Breast epithelium (tissue), 4 donors: Measurements from ENCODE around the gene TBC1D2B. TPM values are rescaled to one million over a fixed set of nuclear protein-coding genes. Genes with fewer than 3 reads are reported as not detected.
A peak's percentile ranks its signal among the peaks of the same experiment; 100 is the strongest.

Experiments used
- DNase-seq, 2 donors: peaks; one replicate each; pipeline ENCODE4 v3.0.0-alpha.2; 2019; ENCODE audit warnings: low spot score in 2 of 2
- H3K27ac ChIP-seq, 2 donors: fragments of 200-600 bp; sonication (generic) in 1 of 2; one replicate each; pipeline ENCODE4 v1.5.1; 2016 to 2019; ENCODE audit warnings: mild to moderate bottlenecking in 1 of 2
- H3K27me3 ChIP-seq, 2 donors: fragments of 200-600 bp; sonication (generic) in 1 of 2; one replicate each; pipeline versions ENCODE4 v1.5.1 to v1.6.0; 2017 to 2019; ENCODE audit warnings: control low read depth in 1 of 2, mild to moderate bottlenecking in 1 of 2
- H3K36me3 ChIP-seq: fragments of 200-600 bp; one replicate; pipeline ENCODE4 v1.5.1; 2019
- H3K4me1 ChIP-seq, 2 donors: fragments of 200-600 bp; sonication (generic); one replicate each; pipeline ENCODE4 v1.5.1; 2016 to 2019; ENCODE audit warnings: control low read depth in 1 of 2
- H3K4me3 ChIP-seq, 3 donors: fragments of 200-600 bp; sonication (generic); 1 replicate in 2 of 3; 2 replicates in 1 of 3; pipeline ENCODE4 v1.5.1; 2016 to 2019; ENCODE audit warnings: mild to moderate bottlenecking in 3 of 3, moderate library complexity in 2 of 3
- H3K9me3 ChIP-seq, 2 donors: fragments of 200-600 bp; sonication (generic) in 1 of 2; one replicate each; pipeline ENCODE4 v1.5.1; 2016 to 2019; ENCODE audit warnings: control low read depth in 1 of 2
- POLR2A ChIP-seq: fragments of 450-650 bp; IDR thresholded peaks from one replicate; pipeline ENCODE4 v1.6.1; 2016; ENCODE audit warnings: antibody characterized with exemption, mild to moderate bottlenecking, moderate library complexity
- POLR2AphosphoS5 ChIP-seq, 3 donors: sonication (generic); formaldehyde crosslinking; IDR thresholded peaks; one replicate each; pipeline ENCODE4 v1.6.1; 2017; ENCODE audit warnings: antibody characterized with exemption in 3 of 3
- intact Hi-C: fragments of 100-400 bp; cut with DNase I; formaldehyde crosslinking; loops from one replicate; pipeline ENCODE4 v1.15.1; 2023; ENCODE audit warnings: low total_unique reads
- total RNA-seq, 3 donors: library from RNA; depleted of rRNA; stranded (reverse); fragments of >200 nt; gene quantifications; one replicate each; pipeline ENCODE4 v1.1.0, GENCODE V29; 2016
- TF ChIP-seq, protein P1 (sequence below), 3 donors: fragments of 450-650 bp; IDR thresholded peaks; one replicate each; pipeline ENCODE4 v1.5.1; 2016 to 2017; ENCODE audit warnings: antibody characterized with exemption in 3 of 3, mild to moderate bottlenecking in 3 of 3, moderate library complexity in 3 of 3

The TBC1D2B gene
- total RNA-seq, 3 donors from 2014 or later, result 44.9 to 71.0 (median 69.2) TPM

DNA sequence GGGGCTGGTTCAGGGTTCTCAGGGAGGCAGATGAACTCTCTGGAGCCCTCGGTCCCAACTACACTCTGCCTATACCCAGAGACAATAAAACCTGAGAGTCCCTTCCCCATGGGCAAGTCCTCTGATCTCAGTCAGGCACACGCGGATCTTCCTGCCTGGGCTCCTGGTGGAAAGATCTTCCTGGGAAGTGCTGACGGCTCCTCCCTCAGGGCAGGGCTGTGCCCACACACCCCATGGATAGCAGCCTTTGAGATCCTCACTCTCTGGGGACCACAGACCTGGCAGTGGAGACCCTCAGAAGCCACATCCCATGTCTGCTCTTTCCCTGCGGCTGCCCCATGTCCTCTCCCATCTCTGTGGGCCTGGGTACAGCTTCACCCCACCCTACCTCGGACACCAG, 25.2 kb upstream of the TBC1D2B start:
- no peak overlapping the region for H3K27ac ChIP-seq
- intact Hi-C loops, result no loop called here
- H3K36me3 ChIP-seq, result no peaks in the 10 kb centered on the region
- DNase-seq, result no peak
- no peaks in the 10 kb centered on the region for H3K27me3 ChIP-seq
- H3K9me3 ChIP-seq, result no peaks in the 10 kb centered on the region
- H3K4me3 ChIP-seq, result no peak overlapping the region
- TF ChIP-seq, protein P1, sequence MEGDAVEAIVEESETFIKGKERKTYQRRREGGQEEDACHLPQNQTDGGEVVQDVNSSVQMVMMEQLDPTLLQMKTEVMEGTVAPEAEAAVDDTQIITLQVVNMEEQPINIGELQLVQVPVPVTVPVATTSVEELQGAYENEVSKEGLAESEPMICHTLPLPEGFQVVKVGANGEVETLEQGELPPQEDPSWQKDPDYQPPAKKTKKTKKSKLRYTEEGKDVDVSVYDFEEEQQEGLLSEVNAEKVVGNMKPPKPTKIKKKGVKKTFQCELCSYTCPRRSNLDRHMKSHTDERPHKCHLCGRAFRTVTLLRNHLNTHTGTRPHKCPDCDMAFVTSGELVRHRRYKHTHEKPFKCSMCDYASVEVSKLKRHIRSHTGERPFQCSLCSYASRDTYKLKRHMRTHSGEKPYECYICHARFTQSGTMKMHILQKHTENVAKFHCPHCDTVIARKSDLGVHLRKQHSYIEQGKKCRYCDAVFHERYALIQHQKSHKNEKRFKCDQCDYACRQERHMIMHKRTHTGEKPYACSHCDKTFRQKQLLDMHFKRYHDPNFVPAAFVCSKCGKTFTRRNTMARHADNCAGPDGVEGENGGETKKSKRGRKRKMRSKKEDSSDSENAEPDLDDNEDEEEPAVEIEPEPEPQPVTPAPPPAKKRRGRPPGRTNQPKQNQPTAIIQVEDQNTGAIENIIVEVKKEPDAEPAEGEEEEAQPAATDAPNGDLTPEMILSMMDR (IDR thresholded peaks at IDR 0.05), result no peak
- TF ChIP-seq POLR2AphosphoS5 (IDR thresholded peaks at IDR 0.05) (no peak), POLR2A (no peak)
- no peaks in the 10 kb centered on the region for H3K4me1 ChIP-seq

DNA sequence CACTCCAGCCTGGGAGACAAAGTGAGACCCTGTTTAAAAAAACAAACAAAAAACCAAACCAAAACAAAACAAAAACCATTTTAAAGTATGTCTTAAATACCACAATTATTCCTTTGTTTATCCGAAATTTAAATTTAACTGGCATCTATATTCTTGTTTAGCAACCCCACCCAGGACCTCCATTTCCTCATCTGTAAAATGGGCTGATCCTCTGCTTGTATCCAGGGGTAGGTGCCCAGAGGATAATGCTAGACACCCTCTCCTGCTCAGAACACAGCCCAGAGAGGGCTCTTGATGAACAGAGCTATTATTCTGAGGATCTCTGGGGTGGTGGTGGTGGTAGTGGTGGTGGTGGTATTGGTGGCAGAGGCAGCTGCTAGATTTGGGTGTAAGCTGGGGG, 24.7 kb upstream of the TBC1D2B start:
- Histone ChIP-seq H3K4me3 (no peak overlapping the region), H3K27ac (no peak overlapping the region), H3K27me3 (no peaks in the 10 kb centered on the region), H3K9me3 (no peaks in the 10 kb centered on the region), H3K4me1 (no peaks in the 10 kb centered on the region), H3K36me3 (no peaks in the 10 kb centered on the region)
- TF ChIP-seq POLR2AphosphoS5 (IDR thresholded peaks at IDR 0.05) (no peak), POLR2A (no peak)
- TF ChIP-seq, protein P1 (IDR thresholded peaks at IDR 0.05), result no peak
- no peak for DNase-seq
- intact Hi-C loops, result no loop called here

DNA sequence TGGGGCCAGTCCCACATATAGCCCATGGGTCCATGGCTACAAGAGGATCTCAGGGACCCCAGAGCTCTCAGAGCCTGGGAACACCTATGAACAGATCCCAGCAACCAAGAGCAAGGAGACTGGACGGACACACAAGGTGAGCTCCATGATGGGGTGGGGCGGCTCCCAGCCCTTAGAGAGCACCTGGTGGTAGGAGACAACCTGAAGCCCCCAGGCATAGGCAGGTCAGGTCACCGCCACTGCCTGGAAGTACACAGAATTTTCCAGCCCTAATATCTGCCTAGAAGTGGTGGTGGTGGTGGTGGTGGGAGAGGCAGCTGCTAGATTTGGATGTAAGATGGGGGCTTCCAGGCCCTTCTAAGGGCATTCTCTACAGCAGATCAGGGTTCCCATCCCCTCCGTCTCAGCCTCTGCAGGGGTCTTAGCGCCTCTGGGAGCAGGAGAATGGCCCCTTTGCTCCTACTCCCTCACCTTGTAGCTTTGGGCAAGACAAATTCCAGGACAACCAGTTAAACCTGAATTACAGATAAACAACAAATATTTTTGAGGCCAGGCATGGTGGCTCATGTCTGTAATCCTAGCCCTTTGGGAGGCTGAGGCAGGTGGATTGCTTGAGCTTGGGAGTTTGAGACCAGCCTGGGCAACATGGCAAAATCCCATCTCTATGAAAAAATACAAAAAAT, 24.1 kb upstream of the TBC1D2B start:
- H3K36me3 ChIP-seq, result no peaks in the 10 kb centered on the region
- H3K4me1 ChIP-seq, result no peaks in the 10 kb centered on the region
- intact Hi-C loops, result no loop called here
- TF ChIP-seq, protein P1 (IDR thresholded peaks at IDR 0.05), result no peak
- no peak for TF ChIP-seq POLR2AphosphoS5 (IDR thresholded peaks at IDR 0.05)
- no peak for TF ChIP-seq POLR2A
- H3K27me3 ChIP-seq, result no peaks in the 10 kb centered on the region
- no peak for DNase-seq
- no peak overlapping the region for H3K27ac ChIP-seq
- no peaks in the 10 kb centered on the region for H3K9me3 ChIP-seq
- H3K4me3 ChIP-seq, result no peak overlapping the region

DNA sequence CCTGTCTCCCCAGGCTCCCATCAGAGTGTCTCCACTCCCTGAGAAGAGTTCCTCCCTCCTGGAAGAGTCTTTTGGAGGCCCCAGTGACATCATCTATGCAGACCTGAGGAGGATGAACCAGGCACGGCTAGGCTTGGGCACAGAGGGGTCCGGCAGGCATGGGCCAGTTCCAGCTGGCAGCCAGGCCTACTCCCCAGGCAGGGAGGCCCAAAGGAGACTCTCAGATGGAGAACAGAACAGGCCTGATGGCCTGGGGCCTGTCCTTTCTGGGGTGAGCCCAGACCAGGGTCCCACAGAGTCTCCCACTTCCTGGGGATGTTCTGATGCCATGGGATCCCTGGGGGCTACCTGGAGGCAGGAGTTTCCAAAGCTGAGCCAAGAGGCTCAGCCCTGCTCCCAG, 23.4 kb upstream of the TBC1D2B start:
- intact Hi-C loops, result no loop called here
- H3K4me3 ChIP-seq, result no peak overlapping the region
- H3K9me3 ChIP-seq, result no peaks in the 10 kb centered on the region
- no peak overlapping the region for H3K27ac ChIP-seq
- H3K36me3 ChIP-seq, result no peaks in the 10 kb centered on the region
- H3K4me1 ChIP-seq, result no peaks in the 10 kb centered on the region
- DNase-seq, result no peak
- TF ChIP-seq, protein P1 (IDR thresholded peaks at IDR 0.05), result no peak
- TF ChIP-seq POLR2AphosphoS5 (IDR thresholded peaks at IDR 0.05) (no peak), POLR2A (no peak)
- no peaks in the 10 kb centered on the region for H3K27me3 ChIP-seq

DNA sequence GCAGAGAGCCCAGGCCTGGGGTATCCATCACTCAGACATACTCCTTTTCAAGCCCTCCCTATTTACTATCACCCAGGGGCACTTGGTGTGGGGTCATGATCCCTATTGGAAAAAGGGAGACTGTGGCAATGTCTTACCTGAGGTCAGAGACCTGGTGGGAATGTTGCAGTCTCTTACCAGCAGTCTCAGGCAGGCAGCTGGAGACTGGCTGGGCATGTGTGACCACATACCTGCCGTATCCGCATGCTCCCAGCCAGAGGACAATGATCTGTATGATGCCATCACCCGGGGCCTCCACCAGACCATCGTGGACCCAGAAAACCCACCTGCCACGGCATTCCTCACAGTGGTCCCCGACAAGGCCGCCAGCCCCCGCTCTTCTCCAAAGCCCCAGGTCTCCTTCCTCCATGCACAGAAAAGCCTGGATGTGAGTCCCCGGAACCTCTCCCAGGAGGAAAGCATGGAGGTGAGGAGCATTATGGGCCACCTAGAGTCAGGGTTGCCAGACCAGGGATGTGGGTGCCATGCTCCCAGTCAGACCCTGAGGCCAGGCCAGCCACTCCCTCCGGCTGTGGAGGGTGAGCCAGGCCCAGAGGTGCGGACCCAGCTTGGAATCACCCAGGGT, 20.7 kb upstream of the TBC1D2B start:
- no peaks in the 10 kb centered on the region for H3K4me1 ChIP-seq
- no peak overlapping the region for H3K27ac ChIP-seq
- intact Hi-C loops, result no loop called here
- DNase-seq, result peak in 1 of 2 donors; percentile 42
- H3K27me3 ChIP-seq, result no peaks in the 10 kb centered on the region
- TF ChIP-seq POLR2A (no peak), POLR2AphosphoS5 (IDR thresholded peaks at IDR 0.05) (no peak)
- TF ChIP-seq, protein P1 (IDR thresholded peaks at IDR 0.05), result no peak
- no peaks in the 10 kb centered on the region for H3K36me3 ChIP-seq
- H3K4me3 ChIP-seq, result no peak overlapping the region
- no peaks in the 10 kb centered on the region for H3K9me3 ChIP-seq
